A673 (cell line): ENCODE results near the gene MYPN. TPM values are rescaled to one million over a fixed set of nuclear protein-coding genes. Genes with fewer than 3 reads are reported as not detected.
"Not testable (repeated sequence)": the region's sequence is repeated elsewhere in the genome, so short reads cannot be mapped to it uniquely, and the experiment has no call there.

Experiments used
- BruUV-seq: library from RNA; stranded (reverse); fragments of 400-500 nt; replicated peaks from 2 replicates; lab custom pipeline; 2021; lab: Mats Ljungman, UMichigan
- CTCF ChIA-PET: fragments of 300-600 bp; sonication (Branson Sonifier 250); formaldehyde crosslinking; loops from one replicate; lab custom pipeline; 2022; ENCODE audit warnings: antibody characterized with exemption; lab: Charles Lee
- POLR2A ChIA-PET: fragments of 300-600 bp; sonication (Branson Sonifier 250); formaldehyde crosslinking; loops from one replicate; lab custom pipeline; 2022; ENCODE audit warnings: antibody characterized with exemption; ENCODE audit not compliant: low non-redundant PET; lab: Charles Lee
- DNase-seq: peaks from one replicate; pipeline ENCODE4 v3.0.0-alpha.2; 2015; ENCODE audit warnings: low spot score
- H3K27ac ChIP-seq: fragments of 200-600 bp; sonication (generic); 2 replicates; pipeline ENCODE4 v1.5.1; 2016; ENCODE audit warnings: mixed run types, low read depth, mild to moderate bottlenecking, mixed read lengths, antibody characterized with exemption, low read length; ENCODE audit not compliant: poor library complexity, severe bottlenecking
- H3K27me3 ChIP-seq: fragments of 200-600 bp; sonication (generic); replicated peaks from 2 replicates; pipeline ENCODE4 v1.6.1; 2017; ENCODE audit warnings: mixed run types, low read depth, mild to moderate bottlenecking, mixed read lengths, antibody characterized with exemption, low read length; ENCODE audit not compliant: insufficient read depth, poor library complexity
- H3K36me3 ChIP-seq: fragments of 200-600 bp; sonication (generic); 2 replicates; pipeline ENCODE4 v1.6.1; 2016; ENCODE audit warnings: mixed run types, mild to moderate bottlenecking, mixed read lengths, antibody characterized with exemption, low read length; ENCODE audit not compliant: insufficient read depth, poor library complexity, severe bottlenecking
- H3K4me1 ChIP-seq: fragments of 200-600 bp; sonication (generic); 2 replicates; pipeline ENCODE4 v1.6.1; 2017; ENCODE audit warnings: mixed run types, mild to moderate bottlenecking, mixed read lengths, antibody characterized with exemption, low read length; ENCODE audit not compliant: insufficient read depth, poor library complexity, severe bottlenecking
- H3K4me3 ChIP-seq: fragments of 200-600 bp; sonication (generic); 2 replicates; pipeline ENCODE4 v1.5.1; 2016; ENCODE audit warnings: low read depth, mixed run types, mild to moderate bottlenecking, mixed read lengths, low read length; ENCODE audit not compliant: poor library complexity, severe bottlenecking
- H3K9me3 ChIP-seq: fragments of 200-600 bp; sonication (generic); 2 replicates; pipeline ENCODE4 v1.6.1; 2016; ENCODE audit warnings: mixed run types, low read depth, mild to moderate bottlenecking, mixed read lengths, antibody characterized with exemption, low read length; ENCODE audit not compliant: poor library complexity, severe bottlenecking
- CTCF ChIP-seq: fragments of 300-800, 200-600 bp; sonication (generic); conservative IDR thresholded peaks from 2 replicates; pipeline ENCODE4 v1.5.1; 2017; ENCODE audit warnings: low read depth, mild to moderate bottlenecking, antibody characterized with exemption, low read length, moderate library complexity, mixed read lengths
- EZH2 ChIP-seq: fragments of 200-600 bp; sonication (generic); IDR thresholded peaks from 2 replicates; pipeline ENCODE4 v1.6.1; 2017; ENCODE audit warnings: borderline replicate concordance, low read depth, mild to moderate bottlenecking, mixed read lengths, antibody characterized with exemption, low read length; ENCODE audit not compliant: poor library complexity, severe bottlenecking
- intact Hi-C: fragments of 100-400 bp; cut with micrococcal nuclease; formaldehyde crosslinking; loops from one replicate; pipeline ENCODE4 v1.10.0; 2022; ENCODE audit not compliant: unreplicated experiment
- total RNA-seq: library from RNA; stranded (reverse); gene quantifications from 2 replicates; pipeline ENCODE4 v1.2.3, GENCODE V29; 2021

MYPN gene
- total RNA-seq, 1 experiment from 2014 or later = 1.7 TPM

- Histone ChIP-seq H3K4me1 (no peaks in the 10 kb centered on the region), H3K4me3 (no peak overlapping the region), H3K27ac (no peak overlapping the region), H3K9me3 (no peaks in the 10 kb centered on the region), H3K27me3 (no peaks in the 10 kb centered on the region), H3K36me3 (no peaks in the 10 kb centered on the region)
- intact Hi-C loops = no loop called here
- TF ChIP-seq EZH2 (no peak), CTCF (no peak)
- CTCF ChIA-PET = no interaction called here
- no TSS peak for BruUV-seq
- POLR2A ChIA-PET = no interaction called here
- DNase-seq = no peak
Measured at GRCh38 chr10:68242051-68242450, 132.8 kb downstream of the MYPN start.

GRCh38 chr10:68246397-68246796 is 137.1 kb downstream of the MYPN start:
- BruUV-seq, H3K36me3 ChIP-seq, intact Hi-C loops, H3K27ac ChIP-seq, CTCF ChIA-PET, H3K4me3 ChIP-seq, DNase-seq, POLR2A ChIA-PET, H3K9me3 ChIP-seq, H3K27me3 ChIP-seq, H3K4me1 ChIP-seq: not testable (repeated sequence)

GRCh38 chr10:68247931-68248330 is 138.6 kb downstream of the MYPN start:
- no peak for DNase-seq
- Histone ChIP-seq H3K27ac (no peak overlapping the region), H3K36me3 (no peaks in the 10 kb centered on the region), H3K27me3 (no peaks in the 10 kb centered on the region), H3K9me3 (no peaks in the 10 kb centered on the region), H3K4me1 (no peaks in the 10 kb centered on the region), H3K4me3 (no peak overlapping the region)
- CTCF ChIA-PET = no interaction called here
- BruUV-seq = no TSS peak
- intact Hi-C loops = no loop called here
- POLR2A ChIA-PET = no interaction called here
- TF ChIP-seq EZH2 = no peak
- no peak for TF ChIP-seq CTCF

GRCh38 chr10:68249297-68249696 is 140.0 kb downstream of the MYPN start:
- Histone ChIP-seq H3K4me1 (no peaks in the 10 kb centered on the region), H3K27me3 (no peaks in the 10 kb centered on the region), H3K27ac (no peak overlapping the region), H3K36me3 (no peaks in the 10 kb centered on the region), H3K4me3 (no peak overlapping the region), H3K9me3 (no peaks in the 10 kb centered on the region)
- no TSS peak for BruUV-seq
- POLR2A ChIA-PET = no interaction called here
- TF ChIP-seq EZH2 (no peak), CTCF (no peak)
- CTCF ChIA-PET = interaction anchor here (0.6 kb wide), 1 partner anchor 1569 kb away, joined by 4 read pairs; no protein-coding TSS in a partner anchor
- intact Hi-C loops = no loop called here
- no peak for DNase-seq
